Memory B cell (primary cell): ENCODE results near the gene NEAT1.

Experiments used
- ATAC-seq: fragments of 150-1000 bp; cut with Tn5 transposase; 2 replicates; pipeline ENCODE4 v1.10.0; 2021; ENCODE audit warnings: low read depth, mild to moderate bottlenecking, moderate library complexity
- DNase-seq, 2 donors: peaks; one replicate each; pipeline ENCODE4 v3.0.0; 2022; ENCODE audit warnings: low spot score in 2 of 2
- H3K27ac Mint-ChIP-seq: one replicate; pipeline ENCODE4 v1.8.0; 2022; ENCODE audit warnings: mild to moderate bottlenecking, moderate library complexity, mixed read lengths
- H3K27me3 Mint-ChIP-seq: one replicate; pipeline ENCODE4 v1.8.0; 2022; ENCODE audit warnings: mixed read lengths
- H3K36me3 Mint-ChIP-seq: one replicate; pipeline ENCODE4 v1.8.0; 2022; ENCODE audit warnings: mild to moderate bottlenecking, mixed read lengths
- H3K4me1 Mint-ChIP-seq: one replicate; pipeline ENCODE4 v1.8.0; 2022; ENCODE audit warnings: mixed read lengths
- H3K4me3 Mint-ChIP-seq: one replicate; pipeline ENCODE4 v1.8.0; 2022; ENCODE audit warnings: mild to moderate bottlenecking, moderate library complexity, mixed read lengths
- H3K9me3 Mint-ChIP-seq: one replicate; pipeline ENCODE4 v1.8.0; 2022; ENCODE audit warnings: mixed read lengths

Gene NEAT1

GRCh38 chr11:65422633-65423515, at the start of gene NEAT1:
NEAT1 (plus strand) TSS chr11:65422798.
- Mint-ChIP-seq H3K27me3 (no peaks in the 10 kb centered on the region), H3K27ac (peak within 1 kb of the TSS; percentile 100), H3K36me3 (peaks cover 17% of the 10 kb centered on the region), H3K9me3 (no peaks in the 10 kb centered on the region), H3K4me1 (peaks cover 66% of the 10 kb centered on the region), H3K4me3 (peak within 1 kb of the TSS; percentile 94)
- peak; percentile 2 for ATAC-seq
- DNase-seq, result peak; percentile 87 to 90

GRCh38 chr11:65373839-65374580, 48.6 kb upstream of the NEAT1 start:
- no peaks in the 10 kb centered on the region for H3K9me3 Mint-ChIP-seq
- H3K36me3 Mint-ChIP-seq, result no peaks in the 10 kb centered on the region
- ATAC-seq (no peak), DNase-seq (no peak)
- H3K27me3 Mint-ChIP-seq, result no peaks in the 10 kb centered on the region
- H3K27ac Mint-ChIP-seq, result no peak overlapping the region
- H3K4me1 Mint-ChIP-seq, result peaks cover 13% of the 10 kb centered on the region
- H3K4me3 Mint-ChIP-seq, result no peak overlapping the region

GRCh38 chr11:65375012-65375411, 47.6 kb upstream of the NEAT1 start:
- ATAC-seq (no peak), DNase-seq (no peak)
- Mint-ChIP-seq H3K4me3 (no peak overlapping the region), H3K4me1 (peaks cover 13% of the 10 kb centered on the region), H3K27ac (peak overlapping the region; percentile 38), H3K36me3 (no peaks in the 10 kb centered on the region), H3K27me3 (no peaks in the 10 kb centered on the region), H3K9me3 (no peaks in the 10 kb centered on the region)

GRCh38 chr11:65376138-65376713, 46.4 kb upstream of the NEAT1 start:
- H3K27ac Mint-ChIP-seq, result no peak overlapping the region
- H3K36me3 Mint-ChIP-seq, result no peaks in the 10 kb centered on the region
- H3K9me3 Mint-ChIP-seq, result no peaks in the 10 kb centered on the region
- H3K4me3 Mint-ChIP-seq, result no peak overlapping the region
- H3K4me1 Mint-ChIP-seq, result peaks cover 13% of the 10 kb centered on the region
- DNase-seq (no peak), ATAC-seq (no peak)
- no peaks in the 10 kb centered on the region for H3K27me3 Mint-ChIP-seq

DNA sequence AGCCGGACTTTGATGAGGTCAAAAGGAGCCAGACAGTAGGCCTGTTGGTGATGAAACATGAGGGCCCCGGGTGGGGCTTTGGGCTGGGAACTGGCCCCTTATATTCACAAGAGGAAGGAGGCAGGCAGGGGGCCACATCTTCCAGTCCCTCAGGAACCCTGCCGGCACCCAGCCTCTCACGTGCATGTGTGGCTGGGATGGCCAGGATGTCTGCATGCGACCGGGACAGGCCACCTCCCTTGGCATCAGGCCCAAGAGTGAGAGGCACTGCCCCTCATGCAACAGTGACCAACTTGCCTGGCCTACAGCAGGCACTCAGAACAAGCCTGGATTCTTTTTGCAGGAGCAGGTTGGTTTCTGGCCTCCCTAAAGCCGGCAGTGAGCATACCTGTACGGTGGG, 45.6 kb upstream of the NEAT1 start:
- no peaks in the 10 kb centered on the region for H3K36me3 Mint-ChIP-seq
- peaks cover 13% of the 10 kb centered on the region for H3K4me1 Mint-ChIP-seq
- DNase-seq (no peak), ATAC-seq (no peak)
- H3K9me3 Mint-ChIP-seq, result no peaks in the 10 kb centered on the region
- H3K27ac Mint-ChIP-seq, result peak overlapping the region; percentile 87
- no peaks in the 10 kb centered on the region for H3K27me3 Mint-ChIP-seq
- no peak overlapping the region for H3K4me3 Mint-ChIP-seq

DNA sequence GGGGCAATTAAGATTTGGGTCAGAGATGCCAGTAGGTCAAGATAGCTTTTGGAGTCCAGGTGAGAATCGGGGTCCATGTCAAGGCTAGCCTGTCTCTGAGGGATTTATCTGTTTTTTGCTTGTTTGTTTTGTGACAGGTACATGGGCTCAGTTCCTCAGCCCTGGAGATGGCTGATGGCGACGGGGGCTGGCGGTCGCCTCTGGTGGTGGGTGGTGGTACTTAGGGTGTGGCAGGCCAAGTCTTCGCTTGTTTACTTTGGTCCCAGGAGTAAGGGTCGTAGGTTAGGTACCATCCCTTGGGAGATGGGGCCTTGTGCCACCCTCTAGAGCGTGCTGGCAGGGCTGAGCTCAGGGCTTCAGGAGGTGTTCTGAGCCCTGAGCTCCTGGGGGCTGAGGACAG, 44.8 kb upstream of the NEAT1 start:
- DNase-seq, result no peak

DNA sequence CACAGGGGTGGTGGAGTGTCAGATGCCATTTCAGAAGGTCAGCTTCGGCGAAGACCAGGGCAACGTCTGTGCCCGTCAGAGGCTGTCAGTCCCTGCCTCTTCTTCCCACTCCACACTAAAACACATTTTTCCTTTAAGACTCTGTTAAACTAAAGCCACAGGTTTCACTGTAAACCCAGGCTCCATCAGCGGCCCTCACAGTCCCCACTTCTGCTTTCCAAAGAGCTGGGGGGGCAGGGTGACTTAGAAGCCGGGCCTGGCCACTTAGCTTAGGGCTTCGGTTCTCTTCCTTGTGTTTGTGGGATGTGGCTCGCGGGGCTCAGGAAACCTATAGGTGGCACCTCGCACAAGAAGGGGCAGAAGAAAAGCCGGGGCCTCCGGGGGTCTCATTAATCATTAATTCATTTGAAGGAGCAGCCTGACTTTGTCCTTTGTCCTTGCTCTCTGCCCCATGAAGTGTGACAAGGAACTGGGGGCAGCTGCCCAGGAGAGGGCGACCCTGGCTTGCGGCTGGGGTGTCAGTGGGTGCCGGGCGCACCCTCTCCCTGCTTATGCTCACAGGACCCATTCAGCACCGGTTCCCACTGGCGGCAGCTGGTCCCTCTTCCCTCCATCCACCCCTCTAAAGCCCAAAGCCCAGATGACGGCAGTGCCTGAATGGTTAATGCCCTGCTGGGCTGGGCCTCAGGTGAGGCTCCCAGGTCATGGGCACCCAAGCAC, 44.2 kb upstream of the NEAT1 start:
- Mint-ChIP-seq H3K9me3 (no peaks in the 10 kb centered on the region), H3K4me1 (peaks cover 21% of the 10 kb centered on the region), H3K27ac (peak overlapping the region; percentile 87), H3K36me3 (no peaks in the 10 kb centered on the region), H3K27me3 (no peaks in the 10 kb centered on the region), H3K4me3 (peak overlapping the region; percentile 11)
- DNase-seq (peak; percentile 46 to 48), ATAC-seq (peak; percentile 43)

More for the DNA sequence above, 44.8 kb upstream of the NEAT1 start:
- peaks cover 17% of the 10 kb centered on the region for H3K4me1 Mint-ChIP-seq
- H3K27ac Mint-ChIP-seq, result peak overlapping the region; percentile 87
- no peak for ATAC-seq
- H3K9me3 Mint-ChIP-seq, result no peaks in the 10 kb centered on the region
- no peaks in the 10 kb centered on the region for H3K36me3 Mint-ChIP-seq
- no peaks in the 10 kb centered on the region for H3K27me3 Mint-ChIP-seq
- no peak overlapping the region for H3K4me3 Mint-ChIP-seq

GRCh38 chr11:65378928-65379638, 43.5 kb upstream of the NEAT1 start:
- no peak for DNase-seq
- H3K4me3 Mint-ChIP-seq, result no peak overlapping the region

GRCh38 chr11:65379698-65380459, 42.7 kb upstream of the NEAT1 start:
- H3K27ac Mint-ChIP-seq, result no peak overlapping the region

More at GRCh38 chr11:65378928-65379638, 43.5 kb upstream of the NEAT1 start:
- Mint-ChIP-seq H3K4me1 (peaks cover 26% of the 10 kb centered on the region), H3K36me3 (no peaks in the 10 kb centered on the region), H3K27me3 (no peaks in the 10 kb centered on the region), H3K27ac (no peak overlapping the region), H3K9me3 (no peaks in the 10 kb centered on the region)
- ATAC-seq, result no peak

DNA sequence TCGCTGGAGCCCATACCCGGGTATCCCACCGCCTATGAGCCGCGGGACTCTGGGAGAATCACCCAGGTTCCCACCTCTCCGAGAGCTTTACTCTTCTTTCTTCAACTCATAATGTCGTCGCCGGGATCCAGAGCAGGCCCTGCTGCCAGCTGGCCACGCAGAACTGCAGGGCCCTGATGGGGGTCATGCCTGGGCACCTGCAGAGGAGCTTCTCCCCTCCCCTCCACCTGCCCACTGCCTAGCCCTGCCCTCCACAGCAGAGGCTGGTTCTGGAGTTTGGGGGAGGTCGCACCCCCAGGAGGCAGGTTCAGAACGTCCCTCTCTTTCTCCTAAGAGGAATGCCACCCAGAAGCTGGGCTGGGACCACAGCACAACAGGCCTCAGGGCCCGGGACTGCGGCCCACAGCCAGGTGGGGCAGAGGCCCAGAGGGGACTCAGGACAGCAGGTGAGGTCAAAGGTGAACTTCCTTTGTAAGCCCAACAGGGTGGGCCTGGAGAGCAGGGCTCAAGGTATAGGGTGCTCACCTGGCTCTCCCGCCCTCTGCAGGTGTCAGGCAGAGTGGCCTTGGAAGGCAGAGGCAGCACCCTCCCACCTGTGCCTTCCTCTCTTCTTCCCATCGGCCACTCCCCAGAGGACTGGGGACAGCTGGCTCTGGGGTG, 42.0 kb upstream of the NEAT1 start:
- Mint-ChIP-seq H3K9me3 (no peaks in the 10 kb centered on the region), H3K4me3 (peak overlapping the region; percentile 22), H3K4me1 (peaks cover 31% of the 10 kb centered on the region), H3K27ac (no peak overlapping the region), H3K36me3 (no peaks in the 10 kb centered on the region), H3K27me3 (no peaks in the 10 kb centered on the region)
- ATAC-seq, result no peak
- no peak for DNase-seq

More at GRCh38 chr11:65379698-65380459, 42.7 kb upstream of the NEAT1 start:
- Mint-ChIP-seq H3K27me3 (no peaks in the 10 kb centered on the region), H3K4me3 (no peak overlapping the region), H3K36me3 (no peaks in the 10 kb centered on the region), H3K9me3 (no peaks in the 10 kb centered on the region), H3K4me1 (peaks cover 29% of the 10 kb centered on the region)
- ATAC-seq (no peak), DNase-seq (no peak)

DNA sequence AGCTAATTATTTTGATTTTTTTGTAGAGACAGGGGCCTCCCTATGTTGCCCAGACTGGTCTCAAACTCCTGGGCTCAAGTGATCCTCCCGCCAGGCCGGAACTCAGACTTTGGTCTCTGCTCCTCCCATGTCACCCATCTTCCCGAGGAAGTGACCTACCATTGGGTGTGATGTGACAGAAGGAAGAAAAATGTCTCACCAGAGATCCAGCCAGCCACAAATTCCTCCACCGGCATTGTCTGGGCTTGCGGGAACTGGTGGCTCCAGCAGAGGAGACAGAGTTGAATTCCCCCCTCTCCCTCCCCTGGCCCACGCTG, 40.9 kb upstream of the NEAT1 start:
- ATAC-seq (no peak), DNase-seq (no peak)
- H3K9me3 Mint-ChIP-seq, result no peaks in the 10 kb centered on the region
- H3K27ac Mint-ChIP-seq, result no peak overlapping the region
- H3K27me3 Mint-ChIP-seq, result no peaks in the 10 kb centered on the region
- no peaks in the 10 kb centered on the region for H3K36me3 Mint-ChIP-seq
- peaks cover 33% of the 10 kb centered on the region for H3K4me1 Mint-ChIP-seq
- H3K4me3 Mint-ChIP-seq, result peak overlapping the region; percentile 86

DNA sequence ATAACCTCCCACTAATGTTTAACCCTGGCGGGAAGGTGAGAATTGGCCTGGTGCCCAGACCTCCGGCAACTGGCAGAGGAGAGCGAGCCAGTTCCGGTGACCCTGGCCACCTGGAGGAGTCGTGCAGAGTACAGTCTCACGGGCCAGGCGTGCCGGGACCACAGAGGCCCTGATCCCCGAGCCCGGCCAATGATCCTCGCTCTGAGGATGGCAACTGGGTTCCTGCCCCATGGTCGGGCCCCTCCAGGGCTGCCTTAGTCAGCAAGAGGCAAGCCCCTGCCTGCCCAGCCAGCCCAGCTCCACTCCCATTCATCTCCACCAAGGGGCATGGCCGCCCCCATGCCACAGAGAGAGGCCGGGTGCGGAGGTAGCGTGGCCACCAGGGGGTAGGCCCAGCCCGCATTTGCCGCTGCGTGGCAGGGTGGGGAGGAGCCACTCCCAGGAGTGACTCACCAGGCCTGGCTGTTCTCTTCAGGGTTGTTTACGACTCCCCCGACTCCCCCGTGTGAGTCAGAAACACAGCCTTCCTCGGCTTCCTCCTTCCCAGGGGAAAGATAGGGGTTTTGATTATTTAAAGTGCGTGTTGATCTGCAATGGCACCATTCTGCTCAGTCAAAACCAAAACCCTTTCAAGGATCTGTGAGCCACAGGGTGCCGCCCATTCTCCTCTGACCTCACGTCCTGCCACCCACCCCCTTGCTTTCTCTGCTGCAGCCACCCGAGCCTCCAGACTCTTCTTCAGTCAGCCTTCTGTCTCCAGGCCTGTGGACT, 40.4 kb upstream of the NEAT1 start, which contains the start of gene SLC25A45:
TSS of gene SLC25A45 (minus strand) at position 614 of the 771 bp plus-strand sequence. CDS start 695 bp downstream, outside the sequence.
- Mint-ChIP-seq H3K27me3 (no peaks in the 10 kb centered on the region), H3K4me1 (peaks cover 33% of the 10 kb centered on the region), H3K36me3 (no peaks in the 10 kb centered on the region), H3K9me3 (no peaks in the 10 kb centered on the region), H3K27ac (peak within 1 kb of the TSS; percentile 96), H3K4me3 (peak within 1 kb of the TSS; percentile 86)
- ATAC-seq, result peak; percentile 84
- peak; percentile 87 to 88 for DNase-seq
